ENCODE results near the gene H3-3A. TPM values are rescaled to one million over a fixed set of nuclear protein-coding genes. Genes with fewer than 3 reads are reported as not detected.
A peak's percentile ranks its signal among the peaks of the same experiment; 100 is the strongest.

The H3-3A gene
- total RNA-seq, 6 donors from 2014 or later, result 148 to 453 (median 419) TPM

DNA sequence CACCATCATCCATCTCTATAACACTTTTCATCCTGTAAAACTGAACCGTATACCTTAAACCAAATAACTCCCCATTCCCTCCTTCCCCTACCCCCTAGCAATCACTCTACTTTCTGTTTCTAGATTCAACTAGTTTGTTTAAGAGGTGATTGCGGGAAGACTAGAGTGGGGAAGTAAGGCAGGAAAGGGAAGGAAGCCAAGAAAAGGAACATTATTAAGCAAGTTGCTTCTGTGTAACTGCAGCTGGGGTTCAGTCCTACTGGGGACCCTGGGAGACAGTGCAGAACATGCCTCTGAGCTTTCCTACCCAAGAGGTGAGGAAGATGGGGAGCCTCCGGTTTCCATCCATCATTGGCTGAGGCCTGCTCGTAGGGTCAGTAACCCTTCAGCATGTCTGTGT, 28.9 kb upstream of the H3-3A start:
- no peaks in the 10 kb centered on the region for H3K36me3 ChIP-seq
- H3K27me3 ChIP-seq, result no peaks in the 10 kb centered on the region
- peak overlapping the region; percentile 71 to 83 (median 78) for H3K27ac ChIP-seq
- no peak overlapping the region for H3K4me3 ChIP-seq
- peaks cover 0 to 12% (median 6%) of the 10 kb centered on the region in 4 donors for H3K4me1 ChIP-seq
- DNase-seq (peak in 1 of 2 donors; percentile 40), ATAC-seq (ENCODE audit: low FRiP score in 2 of 2) (peak; percentile 44 to 65)
- WGBS, 2 donors, result 65 to 67% methylated on average over 4 of the region's 4 CpGs
- TF ChIP-seq POLR2AphosphoS5 (IDR thresholded peaks at IDR 0.05), result peak in 1 of 2 donors; percentile 53
- TF ChIP-seq, protein P1, sequence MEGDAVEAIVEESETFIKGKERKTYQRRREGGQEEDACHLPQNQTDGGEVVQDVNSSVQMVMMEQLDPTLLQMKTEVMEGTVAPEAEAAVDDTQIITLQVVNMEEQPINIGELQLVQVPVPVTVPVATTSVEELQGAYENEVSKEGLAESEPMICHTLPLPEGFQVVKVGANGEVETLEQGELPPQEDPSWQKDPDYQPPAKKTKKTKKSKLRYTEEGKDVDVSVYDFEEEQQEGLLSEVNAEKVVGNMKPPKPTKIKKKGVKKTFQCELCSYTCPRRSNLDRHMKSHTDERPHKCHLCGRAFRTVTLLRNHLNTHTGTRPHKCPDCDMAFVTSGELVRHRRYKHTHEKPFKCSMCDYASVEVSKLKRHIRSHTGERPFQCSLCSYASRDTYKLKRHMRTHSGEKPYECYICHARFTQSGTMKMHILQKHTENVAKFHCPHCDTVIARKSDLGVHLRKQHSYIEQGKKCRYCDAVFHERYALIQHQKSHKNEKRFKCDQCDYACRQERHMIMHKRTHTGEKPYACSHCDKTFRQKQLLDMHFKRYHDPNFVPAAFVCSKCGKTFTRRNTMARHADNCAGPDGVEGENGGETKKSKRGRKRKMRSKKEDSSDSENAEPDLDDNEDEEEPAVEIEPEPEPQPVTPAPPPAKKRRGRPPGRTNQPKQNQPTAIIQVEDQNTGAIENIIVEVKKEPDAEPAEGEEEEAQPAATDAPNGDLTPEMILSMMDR (IDR thresholded peaks at IDR 0.05), result no peak
- no peaks in the 10 kb centered on the region for H3K9me3 ChIP-seq

DNA sequence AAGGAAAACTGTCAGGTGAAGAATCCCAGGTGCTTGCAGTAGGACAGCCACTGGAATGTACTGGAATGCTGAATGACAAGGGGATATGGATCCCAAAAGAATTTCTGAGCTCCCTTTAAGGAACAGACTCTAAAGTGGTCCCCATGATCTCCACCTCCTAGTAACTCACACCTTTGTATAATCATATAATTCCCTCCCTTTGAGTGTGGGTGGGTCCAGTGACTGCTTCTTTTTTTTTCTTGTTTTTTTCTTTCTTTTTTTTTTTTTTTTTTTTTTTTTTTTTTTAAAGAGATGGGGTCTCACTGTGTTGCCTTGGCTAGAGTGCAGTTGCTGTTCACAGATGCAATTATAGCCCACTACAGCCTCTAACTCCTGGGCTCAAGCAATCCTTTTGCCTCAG, 28.5 kb upstream of the H3-3A start:
- H3K36me3 ChIP-seq, result no peaks in the 10 kb centered on the region
- H3K4me1 ChIP-seq, result peaks cover 0 to 12% (median 6%) of the 10 kb centered on the region in 4 donors
- H3K4me3 ChIP-seq, result no peak overlapping the region
- no peak for TF ChIP-seq POLR2AphosphoS5 (IDR thresholded peaks at IDR 0.05)
- TF ChIP-seq, protein P1 (IDR thresholded peaks at IDR 0.05), result no peak
- no peak for TF ChIP-seq EP300 (IDR thresholded peaks at IDR 0.05)
- TF ChIP-seq POLR2A (IDR thresholded peaks at IDR 0.05), result no peak
- no peaks in the 10 kb centered on the region for H3K27me3 ChIP-seq
- ATAC-seq (ENCODE audit: low FRiP score in 2 of 2) (no peak), DNase-seq (no peak)
- H3K27ac ChIP-seq, result peak overlapping the region; percentile 71 to 83 (median 78)
- no peaks in the 10 kb centered on the region for H3K9me3 ChIP-seq

DNA sequence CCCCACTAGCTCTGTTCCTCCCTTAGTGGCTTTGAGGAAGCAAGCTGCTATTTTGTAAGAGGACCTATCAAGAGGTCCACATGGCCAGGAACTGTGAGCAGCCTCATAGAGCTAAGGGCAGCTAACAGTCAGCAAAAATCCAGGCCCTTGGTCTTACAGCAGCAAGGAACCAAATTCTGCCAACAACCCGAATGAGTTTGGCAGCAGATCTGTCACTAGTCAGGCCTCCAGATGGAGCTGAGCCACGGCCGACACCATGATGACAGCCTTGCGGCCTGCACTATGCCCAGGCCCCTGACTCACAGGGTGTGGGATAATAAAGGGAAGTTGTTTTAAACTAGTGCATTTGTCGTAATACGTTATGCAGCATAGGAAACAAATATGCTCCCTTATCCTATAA, 28.0 kb upstream of the H3-3A start:
- 47 to 48% methylated on average over 3 to 6 of the region's 6 CpGs for WGBS, 2 donors
- Histone ChIP-seq H3K4me3 (no peak overlapping the region), H3K27ac (peak overlapping the region; percentile 71 to 83 (median 78)), H3K4me1 (peaks cover 0 to 9% (median 6%) of the 10 kb centered on the region in 4 donors), H3K27me3 (no peaks in the 10 kb centered on the region), H3K9me3 (no peaks in the 10 kb centered on the region), H3K36me3 (no peaks in the 10 kb centered on the region)
- DNase-seq (peak; percentile 50 to 83), ATAC-seq (ENCODE audit: low FRiP score in 2 of 2) (peak; percentile 94 to 97)
- TF ChIP-seq POLR2A (IDR thresholded peaks at IDR 0.05) (peak in 1 of 4 donors; percentile 37), POLR2AphosphoS5 (IDR thresholded peaks at IDR 0.05) (peak; percentile 78 to 81), EP300 (IDR thresholded peaks at IDR 0.05) (peak in 1 of 4 donors; percentile 26)
- TF ChIP-seq, protein P1 (IDR thresholded peaks at IDR 0.05), result no peak

DNA sequence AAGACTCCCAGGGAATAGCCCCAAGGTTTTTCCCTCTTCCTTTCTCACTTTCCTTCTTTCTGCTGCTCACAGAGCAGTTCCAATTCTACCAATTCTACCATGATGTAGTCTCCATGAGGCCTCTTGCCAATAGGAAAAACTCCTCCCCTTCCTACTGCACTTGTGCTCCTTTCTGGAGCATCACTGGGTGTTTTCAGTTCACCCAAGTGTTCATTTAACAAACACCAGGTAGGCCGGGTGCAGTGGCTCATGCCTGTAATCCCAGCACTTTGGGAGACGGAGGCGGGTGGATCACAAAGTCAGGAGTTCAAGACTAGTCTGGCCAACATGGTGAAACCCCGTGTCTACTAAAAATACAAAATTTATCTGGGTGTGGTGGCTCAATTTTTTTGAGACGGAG, 26.6 kb upstream of the H3-3A start:
- no peaks in the 10 kb centered on the region for H3K27me3 ChIP-seq
- no peak overlapping the region for H3K4me3 ChIP-seq
- 89 to 98% methylated on average over 5 of the region's 5 CpGs for WGBS, 2 donors
- H3K36me3 ChIP-seq, result no peaks in the 10 kb centered on the region
- no peaks in the 10 kb centered on the region for H3K9me3 ChIP-seq
- TF ChIP-seq POLR2A (IDR thresholded peaks at IDR 0.05) (no peak), POLR2AphosphoS5 (IDR thresholded peaks at IDR 0.05) (no peak), EP300 (IDR thresholded peaks at IDR 0.05) (no peak)
- TF ChIP-seq, protein P1 (IDR thresholded peaks at IDR 0.05), result no peak
- no peak for DNase-seq
- no peak for ATAC-seq (ENCODE audit: low FRiP score in 2 of 2)
- peak overlapping the region; percentile 21 to 83 (median 64) for H3K27ac ChIP-seq
- peaks cover 0 to 9% (median 5%) of the 10 kb centered on the region in 4 donors for H3K4me1 ChIP-seq

DNA sequence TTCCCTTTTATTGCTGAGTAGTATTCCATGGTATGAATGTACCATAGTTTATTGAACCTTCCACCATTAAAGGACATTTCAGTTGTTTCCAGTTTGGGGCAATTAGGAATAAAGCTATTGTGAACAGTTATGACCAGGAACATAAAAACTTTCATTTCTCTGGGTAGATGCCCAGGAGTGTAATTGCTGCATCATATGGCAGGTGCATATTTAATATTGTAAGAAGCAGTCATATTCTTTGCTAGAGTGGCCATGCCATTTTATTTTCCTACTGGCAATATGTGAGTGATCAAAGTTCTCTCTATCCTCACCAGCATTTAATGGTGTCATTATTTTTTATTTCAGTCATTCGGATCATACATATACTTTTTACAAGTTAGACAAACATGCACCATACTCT, 23.9 kb upstream of the H3-3A start:
- H3K36me3 ChIP-seq, result no peaks in the 10 kb centered on the region
- no peaks in the 10 kb centered on the region for H3K9me3 ChIP-seq
- H3K27me3 ChIP-seq, result no peaks in the 10 kb centered on the region
- DNase-seq (no peak), ATAC-seq (ENCODE audit: low FRiP score in 2 of 2) (no peak)
- no peak overlapping the region for H3K27ac ChIP-seq
- no peak overlapping the region for H3K4me3 ChIP-seq
- TF ChIP-seq POLR2A (IDR thresholded peaks at IDR 0.05) (no peak), EP300 (IDR thresholded peaks at IDR 0.05) (no peak), POLR2AphosphoS5 (IDR thresholded peaks at IDR 0.05) (no peak)
- TF ChIP-seq, protein P1 (IDR thresholded peaks at IDR 0.05), result no peak
- peaks cover 0 to 9% (median 4%) of the 10 kb centered on the region in 4 donors for H3K4me1 ChIP-seq
- WGBS, 2 donors, result 96 to 100% methylated on average over 1 of the region's 1 CpG

Measured in upper lobe of left lung (tissue), 6 donors.